ENCODE results near the gene BTN1A1.

The BTN1A1 gene, protein sequence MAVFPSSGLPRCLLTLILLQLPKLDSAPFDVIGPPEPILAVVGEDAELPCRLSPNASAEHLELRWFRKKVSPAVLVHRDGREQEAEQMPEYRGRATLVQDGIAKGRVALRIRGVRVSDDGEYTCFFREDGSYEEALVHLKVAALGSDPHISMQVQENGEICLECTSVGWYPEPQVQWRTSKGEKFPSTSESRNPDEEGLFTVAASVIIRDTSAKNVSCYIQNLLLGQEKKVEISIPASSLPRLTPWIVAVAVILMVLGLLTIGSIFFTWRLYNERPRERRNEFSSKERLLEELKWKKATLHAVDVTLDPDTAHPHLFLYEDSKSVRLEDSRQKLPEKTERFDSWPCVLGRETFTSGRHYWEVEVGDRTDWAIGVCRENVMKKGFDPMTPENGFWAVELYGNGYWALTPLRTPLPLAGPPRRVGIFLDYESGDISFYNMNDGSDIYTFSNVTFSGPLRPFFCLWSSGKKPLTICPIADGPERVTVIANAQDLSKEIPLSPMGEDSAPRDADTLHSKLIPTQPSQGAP

DNA sequence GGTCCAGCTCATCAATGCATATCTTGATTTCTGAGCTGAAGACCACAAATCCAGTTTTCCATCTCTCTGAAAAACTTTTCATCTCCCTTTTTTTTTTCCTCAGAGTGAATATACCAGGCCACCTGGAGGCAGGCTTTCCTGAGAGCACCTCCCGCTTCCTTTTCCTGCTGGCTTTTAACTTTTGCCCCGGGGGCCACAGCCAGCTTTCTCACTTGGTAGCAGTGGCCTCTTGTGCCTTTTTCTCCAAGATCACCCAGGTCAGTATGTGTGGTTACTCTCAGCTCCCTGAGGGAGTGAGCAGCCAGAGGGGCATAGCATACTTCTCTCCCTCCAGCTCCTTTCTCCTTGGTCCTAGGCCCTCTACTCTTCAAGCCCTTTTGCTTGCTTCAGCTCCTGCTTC lies at the start of gene BTN1A1:
Gene BTN1A1, plus strand, starts transcription at position 202 of the 400 bp plus-strand sequence. CDS start 984 bp downstream, outside the sequence.
- no peak for DNase-seq (ENCODE audit: low read depth)
- TF ChIP-seq CTCF (IDR thresholded peaks at IDR 0.05; ENCODE audit: low read depth, low read length, missing control alignments), result no peak
- no peak within 1 kb of the TSS for H3K4me3 ChIP-seq (ENCODE audit: low read depth, low read length)
- in situ Hi-C loops (cut with HindIII; ENCODE audit: low sequenced_read_pairs), result no loop called here

- no peak for DNase-seq (ENCODE audit: low read depth)
- TF ChIP-seq CTCF (IDR thresholded peaks at IDR 0.05; ENCODE audit: low read depth, low read length, missing control alignments), result no peak
- no peak overlapping the region for H3K4me3 ChIP-seq (ENCODE audit: low read depth, low read length)
- in situ Hi-C loops (cut with HindIII; ENCODE audit: low sequenced_read_pairs), result no loop called here
Measured at GRCh38 chr6:26452631-26453235, 47.4 kb upstream of the BTN1A1 start.

- in situ Hi-C loops (cut with HindIII; ENCODE audit: low sequenced_read_pairs), result no loop called here
- no peak overlapping the region for H3K4me3 ChIP-seq (ENCODE audit: low read depth, low read length)
- no peak for TF ChIP-seq CTCF (IDR thresholded peaks at IDR 0.05; ENCODE audit: low read depth, low read length, missing control alignments)
- DNase-seq (ENCODE audit: low read depth), result no peak
Measured at GRCh38 chr6:26454631-26455030, 45.5 kb upstream of the BTN1A1 start.

- no peak overlapping the region for H3K4me3 ChIP-seq (ENCODE audit: low read depth, low read length)
- no peak for DNase-seq (ENCODE audit: low read depth)
- in situ Hi-C loops (cut with HindIII; ENCODE audit: low sequenced_read_pairs), result no loop called here
- no peak for TF ChIP-seq CTCF (IDR thresholded peaks at IDR 0.05; ENCODE audit: low read depth, low read length, missing control alignments)
Measured at GRCh38 chr6:26455357-26455970, 44.6 kb upstream of the BTN1A1 start.

DNA sequence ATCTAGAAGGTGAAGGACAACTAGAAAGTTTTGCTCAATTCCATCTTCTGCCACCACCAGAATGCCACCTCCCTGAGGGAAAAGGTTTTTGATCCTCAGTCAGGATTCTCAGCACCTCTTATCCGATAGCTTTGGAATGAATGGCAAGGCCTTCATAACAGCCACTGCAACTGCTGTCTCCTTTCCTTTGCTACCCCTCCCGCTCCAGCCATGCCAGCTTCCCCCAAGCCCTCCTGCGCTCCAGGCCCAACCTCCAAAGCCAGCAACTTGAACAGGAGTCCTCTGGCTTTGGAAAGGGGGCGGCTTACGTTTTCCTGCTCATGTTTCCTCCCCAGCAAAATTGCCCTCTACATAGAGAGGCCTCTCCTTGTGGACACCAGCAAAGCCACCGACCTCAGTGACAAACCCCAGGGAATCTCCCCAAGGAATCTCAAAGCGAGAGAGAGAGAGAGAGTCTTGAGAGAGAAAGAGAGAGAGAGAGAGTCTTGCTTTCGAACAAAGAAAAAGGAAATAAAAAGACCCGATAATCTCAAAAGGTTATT lies 42.8 kb upstream of the BTN1A1 start:
- peak overlapping the region; percentile 99 for H3K4me3 ChIP-seq (ENCODE audit: low read depth, low read length)
- in situ Hi-C loops (cut with HindIII; ENCODE audit: low sequenced_read_pairs), result no loop called here
- no peak for TF ChIP-seq CTCF (IDR thresholded peaks at IDR 0.05; ENCODE audit: low read depth, low read length, missing control alignments)
- no peak for DNase-seq (ENCODE audit: low read depth)

Data from astrocyte of the cerebellum (primary cell).